SKM-1 treated with dmso at 0.1 percent for 144 hours (cell line): ENCODE results near the gene ZNF627.
"Not testable (repeated sequence)": the region's sequence is repeated elsewhere in the genome, so short reads cannot be mapped to it uniquely, and the experiment has no call there.

Source experiments
- DNase-seq: peaks from one replicate; lab custom pipeline; 2025; ENCODE audit not compliant: unreplicated experiment; lab: John Stamatoyannopoulos, UW

Gene ZNF627

GRCh38 chr19:11597202-11598102 is at the start of gene ZNF627:
TSS of gene ZNF627 (plus strand) at chr19:11597483. CDS start at chr19:11597628, 145 bp downstream.
- peak; percentile 99 for DNase-seq

GRCh38 chr19:11547929-11548700 is 49.2 kb upstream of the ZNF627 start:
- DNase-seq, result no peak

GRCh38 chr19:11549386-11549953 is 47.8 kb upstream of the ZNF627 start:
- DNase-seq, result no peak

GRCh38 chr19:11550265-11550664 is 47.0 kb upstream of the ZNF627 start:
- no peak for DNase-seq

GRCh38 chr19:11551603-11552235 is 45.6 kb upstream of the ZNF627 start:
- no peak for DNase-seq

- DNase-seq, result no peak
Observed at GRCh38 chr19:11552666-11553372, 44.5 kb upstream of the ZNF627 start.

GRCh38 chr19:11554160-11554559 is 43.1 kb upstream of the ZNF627 start:
- DNase-seq, result no peak

- DNase-seq, result no peak
Observed at GRCh38 chr19:11555246-11555645, 42.0 kb upstream of the ZNF627 start.

- no peak for DNase-seq
Observed at GRCh38 chr19:11556634-11557420, 40.5 kb upstream of the ZNF627 start.

- DNase-seq, result peak; percentile 95
Observed at GRCh38 chr19:11558881-11559828, 38.1 kb upstream of the ZNF627 start, which contains the start of gene ELOF1. TSS of gene ELOF1 (minus strand) at chr19:11559230. CDS start at chr19:11554347, 4,883 bp downstream.

- peak; percentile 63 for DNase-seq
Observed at GRCh38 chr19:11560404-11561051, 36.8 kb upstream of the ZNF627 start.

GRCh38 chr19:11563532-11563931 is 33.8 kb upstream of the ZNF627 start:
- DNase-seq, result no peak

- not testable (repeated sequence) for DNase-seq
Observed at GRCh38 chr19:11564082-11564807, 33.0 kb upstream of the ZNF627 start.

GRCh38 chr19:11565649-11565980 is 31.7 kb upstream of the ZNF627 start:
- not testable (repeated sequence) for DNase-seq

GRCh38 chr19:11566164-11566563 is 31.1 kb upstream of the ZNF627 start:
- DNase-seq, result no peak

- no peak for DNase-seq
Observed at GRCh38 chr19:11570039-11570462, 27.2 kb upstream of the ZNF627 start.

- DNase-seq, result not testable (repeated sequence)
Observed at GRCh38 chr19:11573354-11573753, 23.9 kb upstream of the ZNF627 start.
